CD1c-positive myeloid dendritic cell (primary cell): ENCODE data around the gene SOAT1.

ENCODE experiments used
- DNase-seq: peaks from one replicate; pipeline ENCODE4 v3.0.0-alpha.2; 2016; ENCODE audit errors: extremely low spot score

Gene SOAT1

GRCh38 chr1:179305450-179305849, 11.9 kb downstream of the SOAT1 start:
- no peak for DNase-seq

DNA sequence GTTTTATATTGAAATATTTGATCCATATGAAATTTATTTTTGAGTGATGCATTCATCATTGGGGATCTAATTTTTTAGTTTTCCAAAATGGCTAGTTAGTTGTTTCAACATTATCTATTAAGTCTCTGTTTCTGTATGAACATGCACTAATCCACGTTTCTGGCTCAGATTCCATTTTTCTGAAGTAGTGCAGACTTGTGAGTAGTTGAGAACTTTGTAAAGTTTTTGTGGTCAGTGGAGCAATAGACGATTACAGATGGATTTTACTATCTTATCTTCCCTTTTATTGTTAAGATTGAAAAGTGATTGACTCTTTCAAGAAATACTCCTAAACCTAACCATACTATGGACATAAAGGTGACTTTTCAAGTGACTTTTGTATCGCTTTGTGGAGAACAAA, 16.7 kb downstream of the SOAT1 start:
- DNase-seq: peak; percentile 38

DNA sequence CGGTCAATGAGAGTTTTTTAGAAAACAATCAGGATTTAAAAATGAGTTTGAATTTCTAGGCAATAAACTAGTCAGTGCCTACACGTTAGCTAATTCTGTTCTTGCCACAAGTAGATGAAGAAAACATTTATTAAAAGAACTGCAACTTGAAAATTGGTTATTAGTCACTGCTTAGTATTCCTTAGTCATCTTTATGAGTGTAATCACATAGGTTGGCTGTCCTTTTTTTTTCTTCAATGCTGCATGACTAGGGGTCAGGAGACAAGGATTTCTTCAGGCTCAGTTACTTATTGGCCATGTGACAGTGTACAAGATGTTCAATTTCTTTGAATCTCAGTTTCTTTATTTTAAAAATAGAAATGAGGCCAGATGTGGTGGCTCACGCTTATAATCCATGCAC, 17.1 kb downstream of the SOAT1 start:
- peak; percentile 44 for DNase-seq

DNA sequence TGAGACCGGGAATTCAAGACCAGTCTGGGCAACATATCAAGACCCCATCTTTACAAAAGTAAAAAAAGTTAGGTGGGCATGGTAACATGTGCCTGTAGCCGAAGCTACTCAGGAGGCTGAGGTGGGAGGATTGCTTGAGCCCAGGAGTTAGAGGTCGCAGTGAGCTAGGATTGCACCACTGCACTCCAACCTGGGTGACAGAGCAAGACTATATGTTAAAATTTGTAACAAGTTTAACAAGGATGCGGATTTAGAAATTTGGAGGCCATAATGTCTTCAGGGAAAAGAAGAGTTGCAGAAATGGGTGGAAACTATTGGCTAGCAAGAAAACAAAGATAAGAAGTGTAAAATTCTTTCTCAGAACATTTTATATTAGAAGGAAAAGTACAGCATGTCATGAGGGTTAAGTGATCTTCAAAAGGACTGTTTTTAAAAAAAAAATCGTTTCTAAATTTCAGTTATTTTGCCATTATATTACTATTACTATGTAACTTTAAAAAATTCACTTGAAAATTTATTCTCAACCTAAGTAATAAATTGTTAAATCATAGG, 17.6 kb downstream of the SOAT1 start:
- DNase-seq: no peak

- DNase-seq: no peak
These were observed 19.4 kb downstream of the SOAT1 start for GRCh38 chr1:179313004-179313403.

DNA sequence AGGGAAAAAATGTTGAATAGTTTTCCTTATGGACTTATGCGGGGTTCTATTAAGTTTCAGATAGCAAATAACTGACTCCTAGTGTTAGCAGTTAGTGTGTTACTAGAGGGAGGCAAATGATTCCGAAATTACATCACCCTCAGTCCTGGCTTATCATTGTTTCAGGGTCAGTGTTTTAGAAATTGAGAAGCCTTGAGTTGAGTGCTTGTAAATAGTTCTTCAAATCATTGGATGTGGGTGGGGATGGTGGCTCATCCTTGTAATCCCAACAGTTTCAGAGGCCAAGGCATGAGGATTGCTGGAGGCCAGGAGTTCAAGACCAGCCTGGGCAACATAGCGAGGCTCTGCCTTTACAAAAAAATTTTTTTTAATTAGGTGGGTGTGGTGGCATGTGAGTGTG, 21.3 kb downstream of the SOAT1 start:
- DNase-seq: no peak

DNA sequence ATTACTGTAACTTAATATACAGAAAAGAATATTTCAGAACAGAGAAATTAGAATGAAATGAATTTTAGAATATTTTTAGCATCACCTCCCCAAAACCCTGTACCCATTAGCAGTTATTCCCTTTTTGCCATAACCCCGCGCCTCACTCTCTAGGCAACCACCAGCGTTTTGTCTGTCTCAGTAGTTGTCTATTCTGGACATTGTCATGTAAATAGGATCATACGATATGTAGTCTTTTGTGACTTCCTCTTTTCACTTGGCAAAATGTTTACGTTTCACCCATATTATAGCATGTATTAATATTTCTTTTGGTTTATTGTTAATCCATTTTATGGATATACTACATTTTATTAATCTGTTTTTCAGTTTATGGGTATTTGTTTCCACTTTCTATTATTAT, 24.9 kb downstream of the SOAT1 start:
- DNase-seq: peak; percentile 54

DNA sequence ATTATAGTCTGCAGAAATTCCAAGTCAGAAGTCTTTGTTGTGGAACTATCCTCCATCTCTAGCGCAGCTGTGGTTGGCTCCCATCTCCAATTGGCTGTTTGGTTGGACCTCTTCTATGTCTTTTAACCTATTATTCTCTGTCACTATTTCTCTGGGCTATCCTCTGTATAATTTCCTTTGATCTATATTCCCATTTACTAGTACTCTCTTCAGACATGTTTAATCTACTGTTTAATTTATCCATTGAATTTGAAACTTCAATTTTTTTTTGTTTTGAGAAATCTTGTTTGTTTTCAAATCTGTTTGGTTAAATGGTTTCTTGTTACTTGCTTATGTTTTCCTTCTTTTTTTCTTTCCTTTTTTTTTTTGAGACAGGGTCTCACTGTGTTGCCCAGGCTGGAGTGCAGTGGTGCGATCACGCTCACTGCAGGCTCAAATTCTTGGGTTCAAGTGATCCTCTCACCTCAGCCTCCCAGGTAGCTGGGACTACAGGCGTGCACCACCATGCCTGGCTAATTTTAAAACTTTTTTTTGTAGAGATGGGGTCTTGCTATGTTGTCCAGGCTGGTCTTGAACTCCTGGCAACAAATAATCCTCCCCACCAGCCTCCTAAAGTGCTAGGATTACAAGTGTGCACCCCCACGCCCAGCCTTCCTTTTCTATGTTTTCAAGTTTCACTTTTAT, 28.1 kb downstream of the SOAT1 start:
- no peak for DNase-seq

GRCh38 chr1:179322557-179322956, 29.0 kb downstream of the SOAT1 start:
- peak; percentile 24 for DNase-seq

GRCh38 chr1:179323436-179323835, 29.8 kb downstream of the SOAT1 start:
- no peak for DNase-seq

DNA sequence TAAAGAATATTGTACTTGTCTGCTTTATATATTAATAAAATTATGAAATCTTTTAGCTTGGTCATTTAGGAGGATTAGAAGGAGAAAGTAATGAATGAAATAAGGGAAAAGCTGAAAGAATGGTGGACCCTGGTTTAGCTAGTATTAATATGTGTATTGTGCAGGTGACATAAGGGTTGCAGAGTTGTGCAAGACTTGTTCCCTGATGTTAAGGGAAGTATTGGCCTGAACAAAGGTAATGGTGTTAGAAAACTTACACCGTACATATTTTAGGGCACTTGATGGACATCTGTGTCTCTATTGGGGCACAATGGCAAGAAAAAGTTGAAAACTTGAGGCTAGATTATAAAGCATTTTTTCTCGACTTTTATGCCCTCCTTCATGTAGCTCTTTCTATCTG, 32.2 kb downstream of the SOAT1 start:
- DNase-seq: no peak

DNA sequence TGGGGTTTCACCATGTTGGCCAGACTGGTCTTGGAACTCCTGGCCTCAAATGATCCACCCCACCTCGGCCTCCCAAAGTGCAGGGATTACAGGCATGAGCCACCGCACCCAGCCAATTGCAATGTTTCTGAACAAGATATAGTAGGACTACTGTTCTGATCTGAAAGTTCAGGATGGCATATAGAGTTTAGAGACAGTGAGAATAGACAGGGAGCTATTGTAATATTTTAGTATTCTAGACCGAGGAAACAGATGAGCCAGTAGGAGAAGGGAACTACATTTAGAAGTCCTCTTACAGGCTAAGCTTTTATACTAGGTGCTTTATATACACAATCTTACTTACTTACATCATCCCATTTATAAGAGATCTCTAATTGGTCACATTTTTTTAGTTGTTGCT, 33.1 kb downstream of the SOAT1 start:
- no peak for DNase-seq

GRCh38 chr1:179327196-179327595, 33.6 kb downstream of the SOAT1 start:
- DNase-seq: peak; percentile 49

- peak; percentile 82 for DNase-seq
These were observed 34.1 kb downstream of the SOAT1 start for GRCh38 chr1:179327679-179328078.

DNA sequence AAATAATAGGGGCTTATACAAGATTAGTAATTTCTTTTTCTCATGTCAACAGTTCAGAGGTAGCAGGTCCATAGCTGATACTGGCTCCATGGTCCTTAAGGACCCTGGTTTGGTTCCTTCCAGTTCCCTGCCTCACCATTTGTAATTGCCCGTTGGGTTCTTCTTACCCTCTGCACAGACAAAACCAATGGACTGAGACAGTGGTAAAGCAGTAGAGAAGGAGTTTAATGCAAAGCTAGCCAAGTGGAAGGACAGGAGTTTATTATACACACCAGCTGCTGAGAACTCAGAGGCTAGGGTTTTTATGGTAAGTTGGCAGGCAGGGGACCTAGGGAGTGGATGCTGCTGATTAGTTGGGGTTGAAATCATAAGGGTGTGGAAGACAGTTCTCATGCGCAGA, 36.3 kb downstream of the SOAT1 start:
- DNase-seq: no peak

GRCh38 chr1:179334440-179334839, 40.8 kb downstream of the SOAT1 start:
- no peak for DNase-seq

- no peak for DNase-seq
These were observed 43.7 kb downstream of the SOAT1 start for GRCh38 chr1:179337288-179337687.

GRCh38 chr1:179337942-179338560, 44.5 kb downstream of the SOAT1 start:
- no peak for DNase-seq

DNA sequence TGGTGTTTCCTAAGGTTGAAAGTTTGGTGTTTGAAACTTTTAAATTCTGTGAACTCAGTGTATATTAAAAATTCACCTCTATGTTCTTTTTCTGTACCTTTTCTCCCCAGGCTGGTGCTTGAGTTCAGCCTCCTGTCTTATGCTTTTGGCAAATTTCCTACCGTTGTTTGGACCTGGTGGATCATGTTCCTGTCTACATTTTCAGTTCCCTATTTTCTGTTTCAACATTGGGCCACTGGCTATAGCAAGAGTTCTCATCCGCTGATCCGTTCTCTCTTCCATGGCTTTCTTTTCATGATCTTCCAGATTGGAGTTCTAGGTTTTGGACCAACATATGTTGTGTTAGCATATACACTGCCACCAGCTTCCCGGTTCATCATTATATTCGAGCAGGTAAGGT, 47.3 kb downstream of the SOAT1 start:
- DNase-seq: peak; percentile 80

GRCh38 chr1:179341943-179342547, 48.4 kb downstream of the SOAT1 start:
- DNase-seq: no peak

- DNase-seq: no peak
These were observed 49.3 kb downstream of the SOAT1 start for GRCh38 chr1:179342740-179343404.

- DNase-seq: no peak
These were observed 57.7 kb downstream of the SOAT1 start for GRCh38 chr1:179351281-179351680.

- DNase-seq: no peak
These were observed 58.6 kb downstream of the SOAT1 start for GRCh38 chr1:179352236-179352635.
